Measurements from ENCODE around the gene CBR1.

CBR1 gene

DNA sequence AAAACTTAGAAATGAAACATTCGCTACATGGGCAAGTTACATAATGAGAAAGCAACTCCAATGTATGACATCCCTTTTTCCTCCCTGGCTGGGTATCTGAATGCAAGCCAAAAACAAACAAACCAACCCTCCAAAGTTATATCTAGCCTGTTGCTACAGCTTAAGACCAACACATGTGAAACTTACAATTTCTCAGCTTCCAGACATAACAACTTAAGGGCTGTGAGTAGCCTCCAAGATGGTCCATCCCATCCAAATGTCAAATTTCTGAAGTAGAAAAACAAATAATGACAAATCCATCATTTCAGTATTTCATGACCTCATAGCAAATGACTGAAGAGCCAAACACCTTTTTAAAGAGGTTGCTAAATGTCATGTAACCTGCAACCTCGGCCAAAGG is 29.4 kb upstream of the CBR1 start:
- CTCF ChIA-PET, result no interaction called here
- DNase-seq (ENCODE audit: extremely low spot score), result no peak
- POLR2A ChIA-PET, result interaction anchor here (1.6 kb wide), 1 partner anchor 19 kb away, joined by 4 read pairs; the partner anchor contains the start of gene SETD4
- TF ChIP-seq SP1 (IDR thresholded peaks at IDR 0.05), result no peak
- no peak for TF ChIP-seq SUZ12 (IDR thresholded peaks at IDR 0.05)
- no peak for TF ChIP-seq L3MBTL2 (conservative IDR thresholded peaks at IDR 0.05)
- TF ChIP-seq TARDBP (IDR thresholded peaks at IDR 0.05), result no peak
- TF ChIP-seq LEF1 (IDR thresholded peaks at IDR 0.05; ENCODE audit: borderline replicate concordance), result no peak
- TF ChIP-seq FOXA1 (IDR thresholded peaks at IDR 0.05), result no peak
- TF ChIP-seq ZNF384 (IDR thresholded peaks at IDR 0.05), result no peak
- TF ChIP-seq, protein P1, sequence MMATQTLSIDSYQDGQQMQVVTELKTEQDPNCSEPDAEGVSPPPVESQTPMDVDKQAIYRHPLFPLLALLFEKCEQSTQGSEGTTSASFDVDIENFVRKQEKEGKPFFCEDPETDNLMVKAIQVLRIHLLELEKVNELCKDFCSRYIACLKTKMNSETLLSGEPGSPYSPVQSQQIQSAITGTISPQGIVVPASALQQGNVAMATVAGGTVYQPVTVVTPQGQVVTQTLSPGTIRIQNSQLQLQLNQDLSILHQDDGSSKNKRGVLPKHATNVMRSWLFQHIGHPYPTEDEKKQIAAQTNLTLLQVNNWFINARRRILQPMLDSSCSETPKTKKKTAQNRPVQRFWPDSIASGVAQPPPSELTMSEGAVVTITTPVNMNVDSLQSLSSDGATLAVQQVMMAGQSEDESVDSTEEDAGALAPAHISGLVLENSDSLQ (IDR thresholded peaks at IDR 0.05), result no peak
- TF ChIP-seq ARNT (IDR thresholded peaks at IDR 0.05), result no peak
- no peak for TF ChIP-seq NFRKB (IDR thresholded peaks at IDR 0.05)
- TF ChIP-seq FOXM1 (IDR thresholded peaks at IDR 0.05; ENCODE audit: borderline replicate concordance), result no peak

DNA sequence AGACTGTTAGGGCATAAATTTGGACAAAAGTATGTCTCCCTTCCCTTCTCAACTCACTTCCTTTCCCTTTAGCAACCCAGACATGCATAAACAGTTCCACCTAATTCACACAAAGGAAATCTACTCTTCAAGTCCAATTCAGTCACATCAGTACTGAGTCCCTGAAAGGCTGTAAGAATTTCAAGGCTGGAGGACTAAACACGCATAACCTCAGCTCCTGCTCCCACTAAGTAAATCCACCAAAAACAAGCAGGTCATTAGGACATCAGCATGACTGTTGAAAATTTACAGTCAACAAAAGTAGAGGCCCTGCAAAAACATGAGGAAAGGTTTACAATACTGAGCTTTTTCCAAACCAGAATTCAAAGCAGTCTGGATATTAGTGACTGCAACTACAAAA is 27.9 kb upstream of the CBR1 start:
- POLR2A ChIA-PET, result interaction anchor here (1.6 kb wide), 1 partner anchor 18 kb away, joined by 4 read pairs; the partner anchor contains the start of gene SETD4
- no peak for TF ChIP-seq ARNT (IDR thresholded peaks at IDR 0.05)
- no peak for TF ChIP-seq NFRKB (IDR thresholded peaks at IDR 0.05)
- TF ChIP-seq FOXK2 (IDR thresholded peaks at IDR 0.05), result no peak
- TF ChIP-seq FOXA1 (IDR thresholded peaks at IDR 0.05), result no peak
- no peak for TF ChIP-seq CTBP1 (IDR thresholded peaks at IDR 0.05; ENCODE audit: borderline replicate concordance)
- TF ChIP-seq, protein P1 (IDR thresholded peaks at IDR 0.05), result no peak
- no peak for TF ChIP-seq BHLHE40 (IDR thresholded peaks at IDR 0.05; ENCODE audit: borderline replicate concordance)
- no peak for TF ChIP-seq ZNF384 (IDR thresholded peaks at IDR 0.05)
- no peak for TF ChIP-seq L3MBTL2 (conservative IDR thresholded peaks at IDR 0.05)
- no peak for TF ChIP-seq ELF4 (IDR thresholded peaks at IDR 0.05)
- no peak for TF ChIP-seq TARDBP (IDR thresholded peaks at IDR 0.05)
- no peak for TF ChIP-seq SUZ12 (IDR thresholded peaks at IDR 0.05)
- TF ChIP-seq FOXM1 (IDR thresholded peaks at IDR 0.05; ENCODE audit: borderline replicate concordance), result no peak
- CTCF ChIA-PET, result interaction anchor here (0.8 kb wide), 1 partner anchor 14 kb away, joined by 3 read pairs; no protein-coding TSS in a partner anchor
- no peak for DNase-seq (ENCODE audit: extremely low spot score)

DNA sequence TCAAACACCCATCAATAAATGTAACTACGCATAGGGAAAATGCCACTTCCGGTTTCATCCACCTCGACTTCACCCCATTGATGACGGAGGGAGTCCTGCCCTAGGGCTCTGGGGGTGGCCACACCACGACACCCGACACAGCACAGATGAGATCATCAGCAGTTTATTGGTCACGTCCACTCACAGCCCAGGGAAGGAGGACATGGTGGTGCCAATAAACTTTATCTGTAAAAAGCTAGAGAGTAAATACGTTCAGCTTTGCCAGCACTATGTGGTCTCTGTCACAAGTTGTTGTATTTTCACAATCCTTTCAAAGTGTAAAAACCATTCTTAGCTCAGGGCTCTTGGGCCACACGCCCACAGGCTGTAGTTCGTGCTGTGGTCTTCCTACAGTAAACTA is 25.8 kb upstream of the CBR1 start:
- CTCF ChIA-PET, result no interaction called here
- POLR2A ChIA-PET, result interaction anchor here (1.5 kb wide), 1 partner anchor 16 kb away, joined by 6 read pairs; the partner anchor contains the start of gene SETD4
- TF ChIP-seq FOXM1 (IDR thresholded peaks at IDR 0.05; ENCODE audit: borderline replicate concordance) (no peak), BHLHE40 (IDR thresholded peaks at IDR 0.05; ENCODE audit: borderline replicate concordance) (no peak), SP1 (IDR thresholded peaks at IDR 0.05) (no peak), TARDBP (IDR thresholded peaks at IDR 0.05) (no peak), NFRKB (IDR thresholded peaks at IDR 0.05) (no peak), ZNF384 (IDR thresholded peaks at IDR 0.05) (no peak), SUZ12 (IDR thresholded peaks at IDR 0.05) (no peak), ARNT (IDR thresholded peaks at IDR 0.05) (no peak), HDGF (IDR thresholded peaks at IDR 0.05; ENCODE audit: borderline replicate concordance) (no peak), FOXK2 (IDR thresholded peaks at IDR 0.05) (no peak), L3MBTL2 (conservative IDR thresholded peaks at IDR 0.05) (no peak), CTBP1 (IDR thresholded peaks at IDR 0.05; ENCODE audit: borderline replicate concordance) (no peak), LEF1 (IDR thresholded peaks at IDR 0.05; ENCODE audit: borderline replicate concordance) (no peak), ELF4 (IDR thresholded peaks at IDR 0.05) (no peak), FOXA1 (IDR thresholded peaks at IDR 0.05) (no peak)
- TF ChIP-seq, protein P1 (IDR thresholded peaks at IDR 0.05), result no peak
- no peak for DNase-seq (ENCODE audit: extremely low spot score)

DNA sequence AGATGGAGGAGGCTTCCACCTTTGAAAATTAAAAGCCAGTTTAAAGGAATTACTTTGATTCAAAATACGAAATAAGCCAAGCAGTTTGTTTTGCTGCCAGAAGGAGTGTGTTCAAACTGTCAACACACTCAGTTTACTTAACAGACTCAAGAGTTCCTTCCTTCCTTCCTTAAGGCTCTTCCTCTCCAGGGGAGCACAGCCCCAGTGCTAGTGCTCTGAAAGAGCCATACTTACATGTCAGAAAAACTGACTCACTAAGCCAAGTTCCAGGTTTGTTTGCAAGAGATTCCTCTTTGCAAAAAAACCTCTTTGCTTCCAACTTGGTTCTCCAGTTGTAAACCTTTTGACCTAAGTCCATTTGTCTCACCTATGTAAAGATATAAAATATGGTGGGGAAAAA is 23.8 kb upstream of the CBR1 start:
- ChIA-PET CTCF (no interaction called here), POLR2A (interaction anchor here (1.4 kb wide), 1 partner anchor 14 kb away, joined by 4 read pairs; the partner anchor contains the start of gene SETD4)
- TF ChIP-seq ELF4 (IDR thresholded peaks at IDR 0.05) (no peak), FOXM1 (IDR thresholded peaks at IDR 0.05; ENCODE audit: borderline replicate concordance) (no peak), L3MBTL2 (conservative IDR thresholded peaks at IDR 0.05) (no peak), CTBP1 (IDR thresholded peaks at IDR 0.05; ENCODE audit: borderline replicate concordance) (no peak), FOXK2 (IDR thresholded peaks at IDR 0.05) (no peak), ARNT (IDR thresholded peaks at IDR 0.05) (no peak), SP1 (IDR thresholded peaks at IDR 0.05) (no peak)
- TF ChIP-seq, protein P1 (IDR thresholded peaks at IDR 0.05), result no peak
- no peak for DNase-seq (ENCODE audit: extremely low spot score)

DNA sequence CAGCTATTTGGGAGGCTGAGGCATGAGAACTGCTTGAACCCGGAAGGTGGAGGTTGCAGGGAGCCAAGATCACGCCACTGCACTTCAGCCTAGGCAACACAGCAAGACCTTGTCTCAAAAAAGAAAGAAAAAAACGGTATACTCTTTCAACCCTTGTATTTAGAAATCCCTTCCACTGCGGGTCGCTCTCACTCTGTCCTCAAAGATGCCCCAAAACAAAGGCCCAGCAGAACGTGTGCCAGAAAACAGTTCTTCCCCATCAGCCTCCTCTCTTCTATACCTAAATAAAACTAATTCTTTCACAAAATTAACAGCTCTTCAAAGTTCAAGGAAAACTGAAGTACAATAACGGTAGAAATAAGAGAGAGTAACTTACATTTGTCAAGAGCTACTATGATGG is 22.7 kb upstream of the CBR1 start:
- TF ChIP-seq HDGF (IDR thresholded peaks at IDR 0.05; ENCODE audit: borderline replicate concordance) (no peak), BHLHE40 (IDR thresholded peaks at IDR 0.05; ENCODE audit: borderline replicate concordance) (no peak), FOXK2 (IDR thresholded peaks at IDR 0.05) (no peak), SP1 (IDR thresholded peaks at IDR 0.05) (no peak), LEF1 (IDR thresholded peaks at IDR 0.05; ENCODE audit: borderline replicate concordance) (no peak), CTBP1 (IDR thresholded peaks at IDR 0.05; ENCODE audit: borderline replicate concordance) (no peak), ZNF384 (IDR thresholded peaks at IDR 0.05) (no peak), NFRKB (IDR thresholded peaks at IDR 0.05) (no peak), ELF4 (IDR thresholded peaks at IDR 0.05) (no peak), FOXA1 (IDR thresholded peaks at IDR 0.05) (no peak), FOXM1 (IDR thresholded peaks at IDR 0.05; ENCODE audit: borderline replicate concordance) (no peak), TARDBP (IDR thresholded peaks at IDR 0.05) (no peak), L3MBTL2 (conservative IDR thresholded peaks at IDR 0.05) (no peak), ARNT (IDR thresholded peaks at IDR 0.05) (no peak), SUZ12 (IDR thresholded peaks at IDR 0.05) (no peak)
- TF ChIP-seq, protein P1 (IDR thresholded peaks at IDR 0.05), result no peak
- DNase-seq (ENCODE audit: extremely low spot score), result no peak
- ChIA-PET CTCF (no interaction called here), POLR2A (interaction anchor here (0.6 to 1.6 kb wide), 3 partner anchors 13 to 23 kb away, joined by 3 to 5 read pairs (median 4); partner anchors contain the start of gene SETD4)
